Measurements from ENCODE around the gene ABCB9.

GRCh38 chr12:122917507-122918121 is 48.6 kb downstream of the ABCB9 start:
- TF ChIP-seq POLR2A (IDR thresholded peaks at IDR 0.05; ENCODE audit: low read depth, low read length): no peak
- TF ChIP-seq POLR2AphosphoS5 (IDR thresholded peaks at IDR 0.05; ENCODE audit: low read depth, low read length): no peak
- TF ChIP-seq TAF1 (IDR thresholded peaks at IDR 0.05; ENCODE audit: low read depth, low read length): no peak
- TF ChIP-seq SPI1 (IDR thresholded peaks at IDR 0.05; ENCODE audit: low read depth, low read length): no peak
- TF ChIP-seq POU2F2 (IDR thresholded peaks at IDR 0.05; ENCODE audit: low read depth, low read length): no peak

Data from GM12891 (cell line).